ENCODE data around the gene OR13D1. TPM values are rescaled to one million over a fixed set of nuclear protein-coding genes. Genes with fewer than 3 reads are reported as not detected.

OR13D1 gene
- total RNA-seq: not detected in 2 replicates

GRCh38 chr9:104694218-104694617, at the start of gene OR13D1:
TSS of gene OR13D1 (plus strand) at chr9:104694518. CDS start at chr9:104694518, 0 bp downstream.

Other genes with a start within 250 kb of the OR13D1 start
- not detected in 2 replicates for gene OR13F1, start 190.3 kb upstream of the OR13D1 start, total RNA-seq
- gene OR13C4, start 167.3 kb upstream of the OR13D1 start, total RNA-seq: not detected in 2 replicates
- not detected in 2 replicates for gene OR13C3, start 157.7 kb upstream of the OR13D1 start, total RNA-seq
- gene OR13C8, start 125.3 kb upstream of the OR13D1 start, total RNA-seq: not detected in 2 replicates
- not detected in 2 replicates for gene OR13C5, start 95.1 kb upstream of the OR13D1 start, total RNA-seq
- not detected in 2 replicates for gene OR13C2, start 88.9 kb upstream of the OR13D1 start, total RNA-seq
- not detected in 2 replicates for gene OR13C9, start 76.3 kb upstream of the OR13D1 start, total RNA-seq
- 17.4 and 24.9 TPM in 2 replicates for gene NIPSNAP3A, start 53.2 kb downstream of the OR13D1 start, total RNA-seq
- under 0.01 and 0.43 TPM in 2 replicates for gene NIPSNAP3B, start 69.6 kb downstream of the OR13D1 start, total RNA-seq
- gene ABCA1, start 233.6 kb downstream of the OR13D1 start, total RNA-seq: 53.7 and 98.7 TPM in 2 replicates